ENCODE measurements around the gene DUSP1.

DUSP1 gene

DNA sequence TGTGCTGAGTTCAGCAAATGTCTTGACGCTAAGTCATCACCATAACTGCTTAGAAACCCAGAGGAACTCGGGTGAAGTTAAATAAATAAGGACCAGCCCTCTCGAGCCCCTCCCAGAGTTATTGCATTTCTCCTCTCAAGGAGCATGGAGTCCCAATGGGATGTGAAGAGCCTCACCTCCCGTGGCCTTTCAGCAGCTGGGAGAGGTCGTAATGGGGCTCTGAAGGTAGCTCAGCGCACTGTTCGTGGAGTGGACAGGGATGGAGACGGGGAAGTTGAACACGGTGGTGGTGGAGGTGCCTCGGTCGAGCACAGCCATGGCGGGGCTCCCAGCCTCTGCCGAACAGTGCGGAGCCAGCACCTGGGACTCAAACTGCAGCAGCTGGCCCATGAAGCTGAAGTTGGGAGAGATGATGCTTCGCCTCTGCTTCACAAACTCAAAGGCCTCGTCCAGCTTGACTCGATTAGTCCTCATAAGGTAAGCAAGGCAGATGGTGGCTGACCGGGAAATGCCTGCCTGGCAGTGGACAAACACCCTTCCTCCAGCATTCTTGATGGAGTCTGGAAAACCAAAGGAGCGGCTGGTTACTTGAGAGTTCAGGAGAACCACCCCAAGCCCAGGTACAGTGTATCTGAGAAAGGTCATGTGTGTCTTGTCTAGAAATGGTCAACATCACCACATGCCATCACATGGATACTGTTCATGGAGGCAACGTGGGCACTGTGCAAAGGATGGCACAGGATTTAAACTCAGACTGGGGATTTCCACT lies 2.2 kb downstream of the DUSP1 start:
- DNase-seq = peak in 1 of 2 donors; percentile 71
- TF ChIP-seq, protein P1, sequence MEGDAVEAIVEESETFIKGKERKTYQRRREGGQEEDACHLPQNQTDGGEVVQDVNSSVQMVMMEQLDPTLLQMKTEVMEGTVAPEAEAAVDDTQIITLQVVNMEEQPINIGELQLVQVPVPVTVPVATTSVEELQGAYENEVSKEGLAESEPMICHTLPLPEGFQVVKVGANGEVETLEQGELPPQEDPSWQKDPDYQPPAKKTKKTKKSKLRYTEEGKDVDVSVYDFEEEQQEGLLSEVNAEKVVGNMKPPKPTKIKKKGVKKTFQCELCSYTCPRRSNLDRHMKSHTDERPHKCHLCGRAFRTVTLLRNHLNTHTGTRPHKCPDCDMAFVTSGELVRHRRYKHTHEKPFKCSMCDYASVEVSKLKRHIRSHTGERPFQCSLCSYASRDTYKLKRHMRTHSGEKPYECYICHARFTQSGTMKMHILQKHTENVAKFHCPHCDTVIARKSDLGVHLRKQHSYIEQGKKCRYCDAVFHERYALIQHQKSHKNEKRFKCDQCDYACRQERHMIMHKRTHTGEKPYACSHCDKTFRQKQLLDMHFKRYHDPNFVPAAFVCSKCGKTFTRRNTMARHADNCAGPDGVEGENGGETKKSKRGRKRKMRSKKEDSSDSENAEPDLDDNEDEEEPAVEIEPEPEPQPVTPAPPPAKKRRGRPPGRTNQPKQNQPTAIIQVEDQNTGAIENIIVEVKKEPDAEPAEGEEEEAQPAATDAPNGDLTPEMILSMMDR (IDR thresholded peaks at IDR 0.05) = no peak
- Histone ChIP-seq H3K4me3 (peak overlapping the region; percentile 78 to 80), H3K4me1 (peaks cover 5 to 42% (median 18%) of the 10 kb centered on the region in 4 donors), H3K27me3 (no peaks in the 10 kb centered on the region), H3K9me3 (no peaks in the 10 kb centered on the region), H3K27ac (peak overlapping the region; percentile 96 to 98), H3K36me3 (peaks cover 33 to 38% (median 35%) of the 10 kb centered on the region in 3 donors)
- intact Hi-C loops (cut with DNase I; ENCODE audit: low total_unique reads) = no loop called here

DNA sequence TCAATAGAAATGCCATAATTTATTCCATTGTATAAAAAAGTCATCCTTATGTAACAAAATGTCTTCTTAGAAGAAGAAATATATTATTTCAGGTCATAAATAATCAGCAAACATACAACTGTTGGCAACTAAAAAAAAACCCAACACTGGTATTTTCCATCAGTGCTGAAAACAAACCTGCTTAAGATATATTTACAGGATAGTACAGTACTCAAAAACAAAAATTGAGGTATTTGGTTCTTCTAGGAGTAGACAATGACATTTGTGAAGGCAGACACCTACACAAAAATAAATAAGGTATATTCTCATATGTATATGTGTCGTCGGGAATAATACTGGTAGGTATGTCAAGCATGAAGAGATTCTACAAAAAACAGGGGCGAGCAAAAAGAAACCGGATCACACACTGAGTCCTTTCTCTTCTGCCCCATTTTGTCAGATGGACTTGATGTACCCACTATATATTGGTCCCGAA lies 2.9 kb downstream of the DUSP1 start:
- Histone ChIP-seq H3K9me3 (no peaks in the 10 kb centered on the region), H3K4me1 (peaks cover under 1 to 36% (median 12%) of the 10 kb centered on the region in 4 donors), H3K36me3 (peaks cover 33 to 38% (median 35%) of the 10 kb centered on the region in 3 donors), H3K4me3 (peak overlapping the region; percentile 78 to 80), H3K27ac (peak overlapping the region; percentile 96 to 98), H3K27me3 (no peaks in the 10 kb centered on the region)
- DNase-seq = no peak
- TF ChIP-seq, protein P1 (IDR thresholded peaks at IDR 0.05) = no peak
- intact Hi-C loops (cut with DNase I; ENCODE audit: low total_unique reads) = no loop called here

DNA sequence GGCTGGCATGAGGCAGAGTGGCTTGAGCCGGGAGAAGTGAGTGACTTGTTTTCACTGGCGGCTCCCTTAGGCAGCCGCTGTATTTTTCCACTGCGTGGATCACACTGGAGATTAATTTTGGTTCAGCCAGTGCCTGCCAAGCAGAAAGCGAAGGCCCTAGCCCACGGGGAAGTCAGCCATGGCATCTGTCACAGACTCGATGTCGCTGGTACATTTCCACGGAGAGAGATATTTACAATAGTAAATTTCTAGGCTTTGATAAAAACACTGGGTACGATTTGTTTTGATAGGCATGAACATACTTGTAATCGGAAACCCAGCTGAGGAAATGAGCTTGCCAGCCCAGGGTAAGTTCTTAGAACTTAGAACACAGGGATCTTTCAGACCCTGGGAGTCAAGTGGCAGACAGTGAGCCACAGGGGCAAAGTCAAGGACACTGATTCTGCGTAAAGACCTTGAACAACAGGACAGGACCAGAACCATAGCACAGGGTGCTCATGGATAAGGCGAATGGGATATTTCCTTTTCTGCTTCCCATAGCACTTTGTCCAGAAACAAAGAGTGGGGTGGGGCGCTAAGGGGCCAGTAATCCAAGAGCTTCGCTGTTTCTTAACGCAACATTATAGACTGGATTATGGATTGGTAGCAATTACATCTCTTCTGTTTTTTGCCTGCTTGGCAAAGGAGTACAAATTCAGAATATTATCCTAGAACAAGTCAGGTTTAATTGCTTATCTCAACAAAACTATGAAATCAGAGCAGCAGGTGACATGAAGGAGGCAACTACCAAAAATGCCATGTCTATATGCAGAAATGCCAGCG lies 4.5 kb downstream of the DUSP1 start:
- Histone ChIP-seq H3K4me3 (peak overlapping the region; percentile 78 to 80), H3K27me3 (no peaks in the 10 kb centered on the region), H3K9me3 (no peaks in the 10 kb centered on the region), H3K4me1 (peaks cover 0 to 19% (median 8%) of the 10 kb centered on the region in 4 donors), H3K27ac (peak overlapping the region; percentile 96 to 98), H3K36me3 (peaks cover 33 to 38% (median 35%) of the 10 kb centered on the region in 3 donors)
- TF ChIP-seq, protein P1 (IDR thresholded peaks at IDR 0.05) = peak in 1 of 2 experiments; percentile 28
- DNase-seq = peak; percentile 92 to 98
- intact Hi-C loops (cut with DNase I; ENCODE audit: low total_unique reads) = no loop called here

DNA sequence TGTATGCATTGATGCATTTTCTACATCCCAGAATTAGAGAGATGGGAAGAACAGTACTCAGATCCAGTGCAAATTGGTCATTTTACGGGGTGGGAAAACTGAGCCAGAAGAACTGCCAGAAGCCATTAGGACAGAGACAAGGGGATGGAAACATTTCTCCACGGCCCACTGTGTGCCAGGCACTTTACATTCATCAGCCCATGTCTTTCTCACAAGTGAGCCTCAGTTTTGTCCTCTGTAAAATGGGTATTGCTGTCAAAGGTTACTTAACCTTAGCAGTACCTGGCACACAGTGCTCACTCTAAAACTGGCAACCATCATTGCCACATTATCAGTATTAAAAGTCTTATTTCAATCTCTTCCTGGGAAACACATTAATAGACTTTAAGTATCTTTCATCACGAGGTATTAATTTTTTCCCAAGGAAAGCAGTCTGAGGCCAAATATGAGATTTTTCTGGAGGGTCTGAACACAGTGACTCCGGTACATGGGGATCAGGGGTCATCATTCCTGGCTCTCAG lies 5.2 kb downstream of the DUSP1 start:
- H3K9me3 ChIP-seq = no peaks in the 10 kb centered on the region
- peak overlapping the region; percentile 78 to 80 for H3K4me3 ChIP-seq
- intact Hi-C loops (cut with DNase I; ENCODE audit: low total_unique reads) = loop anchor here (2.0 kb wide), 1 partner anchor 17 kb away; no protein-coding TSS in a partner anchor
- peak in 1 of 2 donors; percentile 57 for DNase-seq
- no peaks in the 10 kb centered on the region for H3K27me3 ChIP-seq
- TF ChIP-seq, protein P1 (IDR thresholded peaks at IDR 0.05) = no peak
- peaks cover 33 to 37% (median 35%) of the 10 kb centered on the region in 3 donors for H3K36me3 ChIP-seq
- H3K27ac ChIP-seq = peak overlapping the region; percentile 96 to 98
- peaks cover 0 to 18% (median 7%) of the 10 kb centered on the region in 4 donors for H3K4me1 ChIP-seq
